Mesenchymal stem cell (in vitro differentiated cells and primary cell): ENCODE measurements around the gene ACOX3.

ENCODE experiments used
- DNase-seq: peaks from one replicate; pipeline ENCODE4 v3.0.0-alpha.2; 2013
- H2AFZ ChIP-seq: one replicate; pipeline ENCODE4 v1.6.1; 2013; ENCODE audit warnings: low read depth, mild to moderate bottlenecking, control low read depth, inconsistent platforms, low read length, moderate library complexity
- H2AK5ac ChIP-seq: 2 replicates; pipeline ENCODE4 v1.6.1; 2013; ENCODE audit warnings: low read length, moderate library complexity, mild to moderate bottlenecking, inconsistent platforms; ENCODE audit not compliant: severe bottlenecking
- H2BK120ac ChIP-seq: one replicate; pipeline ENCODE4 v1.6.1; 2013; ENCODE audit warnings: low read depth, mild to moderate bottlenecking, inconsistent platforms, low read length, moderate library complexity
- H2BK12ac ChIP-seq, 2 experiments: one replicate each; pipeline ENCODE4 v1.6.1; 2013; ENCODE audit warnings: inconsistent platforms in 2 of 2, low read length in 2 of 2, mild to moderate bottlenecking in 2 of 2, moderate library complexity in 2 of 2, control low read depth in 1 of 2
- H2BK15ac ChIP-seq: one replicate; pipeline ENCODE4 v1.6.1; 2013; ENCODE audit warnings: mild to moderate bottlenecking, low read depth, inconsistent platforms; ENCODE audit not compliant: poor library complexity, severe bottlenecking
- H2BK5ac ChIP-seq: 2 replicates; pipeline ENCODE4 v1.6.1; 2013; ENCODE audit warnings: low read depth, mild to moderate bottlenecking, low read length, control low read depth, inconsistent platforms; ENCODE audit not compliant: poor library complexity, severe bottlenecking
- H3K14ac ChIP-seq, 2 experiments: one replicate each; pipeline ENCODE4 v1.6.1; 2013; ENCODE audit warnings: inconsistent platforms in 2 of 2, low read length in 2 of 2, control low read depth in 1 of 2, mild to moderate bottlenecking in 1 of 2, moderate library complexity in 1 of 2
- H3K18ac ChIP-seq, 2 experiments: one replicate each; pipeline ENCODE4 v1.6.1; 2013; ENCODE audit warnings: inconsistent platforms in 2 of 2, low read length in 2 of 2, control low read depth in 1 of 2, low read depth in 1 of 2, mild to moderate bottlenecking in 1 of 2
- H3K23ac ChIP-seq, 2 experiments: one replicate each; pipeline ENCODE4 v1.6.1; 2013; ENCODE audit warnings: inconsistent platforms in 2 of 2, low read length in 2 of 2, mild to moderate bottlenecking in 2 of 2, moderate library complexity in 2 of 2, control low read depth in 1 of 2
- H3K27ac ChIP-seq: 2 replicates; pipeline ENCODE4 v1.5.1; 2013; ENCODE audit warnings: mild to moderate bottlenecking, moderate library complexity, low read length, control low read depth, inconsistent platforms; ENCODE audit not compliant: poor library complexity, severe bottlenecking
- H3K27me3 ChIP-seq, 2 experiments: 2 replicates each; pipeline versions ENCODE4 v1.6.1 to v1.7.0; 2013; ENCODE audit warnings: low read length in 2 of 2, mild to moderate bottlenecking in 2 of 2, moderate library complexity in 2 of 2, control low read depth in 1 of 2, inconsistent platforms in 1 of 2; ENCODE audit not compliant: control insufficient read depth in 1 of 2, insufficient read depth in 1 of 2
- H3K36me3 ChIP-seq, 2 experiments: 2 replicates each; pipeline versions ENCODE4 v1.6.1 to v1.7.0; 2013; ENCODE audit warnings: low read length in 2 of 2, control low read depth in 1 of 2, inconsistent platforms in 1 of 2, low read depth in 1 of 2, mild to moderate bottlenecking in 1 of 2; ENCODE audit not compliant: insufficient read depth in 2 of 2, control insufficient read depth in 1 of 2
- H3K4ac ChIP-seq, 2 experiments: one replicate each; pipeline ENCODE4 v1.6.1; 2013; ENCODE audit warnings: inconsistent platforms in 2 of 2, low read length in 2 of 2, mild to moderate bottlenecking in 2 of 2, moderate library complexity in 2 of 2, control low read depth in 1 of 2, low read depth in 1 of 2
- H3K4me1 ChIP-seq: 2 replicates; pipeline ENCODE4 v1.6.1; 2013; ENCODE audit warnings: low read depth, low read length, control low read depth; ENCODE audit not compliant: control insufficient read depth, insufficient read depth
- H3K4me2 ChIP-seq: 2 replicates; pipeline ENCODE4 v1.6.1; 2013; ENCODE audit warnings: low read length, mild to moderate bottlenecking, inconsistent platforms; ENCODE audit not compliant: poor library complexity, severe bottlenecking
- H3K4me3 ChIP-seq, 2 experiments: 2 replicates each; pipeline versions ENCODE4 v1.5.1 to v1.7.0; 2013; ENCODE audit warnings: low read length in 2 of 2, mild to moderate bottlenecking in 2 of 2, control low read depth in 1 of 2, low read depth in 1 of 2; ENCODE audit not compliant: insufficient read depth in 1 of 2
- H3K79me1 ChIP-seq: replicated peaks from 2 replicates; pipeline ENCODE4 v1.6.1; 2013; ENCODE audit warnings: mild to moderate bottlenecking, control low read depth, low read length, inconsistent platforms; ENCODE audit not compliant: poor library complexity, severe bottlenecking
- H3K9ac ChIP-seq: 2 replicates; pipeline ENCODE4 v1.7.0; 2013; ENCODE audit warnings: mild to moderate bottlenecking, low read length, moderate library complexity
- H3K9me3 ChIP-seq: 2 replicates; pipeline ENCODE4 v1.7.0; 2013; ENCODE audit warnings: mild to moderate bottlenecking, low read length; ENCODE audit not compliant: control insufficient read depth
- H4K8ac ChIP-seq: one replicate; pipeline ENCODE4 v1.6.1; 2013; ENCODE audit warnings: inconsistent platforms, mild to moderate bottlenecking, low read length, moderate library complexity
- H4K91ac ChIP-seq: one replicate; pipeline ENCODE4 v1.6.1; 2013; ENCODE audit warnings: mild to moderate bottlenecking, low read length, inconsistent platforms
- WGBS: methylation state at CpG from one replicate; pipeline ENCODE4 v1.1.7; 2013; ENCODE audit warnings: mixed read lengths; 5-methylcytosine and 5-hydroxymethylcytosine counted together

ACOX3 gene

GRCh38 chr4:8467016-8467415, 26.5 kb upstream of the ACOX3 start:
- no peak overlapping the region for H3K23ac ChIP-seq
- H2BK12ac ChIP-seq = no peak overlapping the region
- H3K9me3 ChIP-seq = no peaks in the 10 kb centered on the region
- H2AFZ ChIP-seq = no peak overlapping the region
- H4K91ac ChIP-seq = no peak overlapping the region
- peaks cover 20% of the 10 kb centered on the region for H3K4me1 ChIP-seq
- H3K79me1 ChIP-seq = peaks cover 26% of the 10 kb centered on the region
- no peak overlapping the region for H3K9ac ChIP-seq
- no peak overlapping the region for H3K18ac ChIP-seq
- DNase-seq = no peak
- no peak overlapping the region for H2BK120ac ChIP-seq
- 97% methylated on average over 18 of the region's 18 CpGs for WGBS
- no peaks in the 10 kb centered on the region for H3K27me3 ChIP-seq
- H3K14ac ChIP-seq = no peak overlapping the region
- no peak overlapping the region for H3K4me2 ChIP-seq
- no peak overlapping the region for H2BK5ac ChIP-seq
- no peak overlapping the region for H2AK5ac ChIP-seq
- no peak overlapping the region for H3K4me3 ChIP-seq
- no peak overlapping the region for H4K8ac ChIP-seq
- H2BK15ac ChIP-seq = no peak overlapping the region
- H3K36me3 ChIP-seq = peaks cover 62 to 72% of the 10 kb centered on the region in 2 experiments
- H3K4ac ChIP-seq = no peak overlapping the region
- no peak overlapping the region for H3K27ac ChIP-seq

- Histone ChIP-seq H4K91ac (peak overlapping the region; percentile 64), H3K4me1 (peaks cover 16% of the 10 kb centered on the region), H3K23ac (no peak overlapping the region), H3K27ac (no peak overlapping the region), H3K4me2 (no peak overlapping the region), H3K14ac (no peak overlapping the region), H2BK12ac (no peak overlapping the region), H3K36me3 (peaks cover 65 to 70% of the 10 kb centered on the region in 2 experiments), H2BK15ac (no peak overlapping the region), H3K79me1 (peaks cover 26% of the 10 kb centered on the region), H2AK5ac (no peak overlapping the region), H4K8ac (no peak overlapping the region), H3K4me3 (no peak overlapping the region), H2AFZ (no peak overlapping the region), H3K27me3 (no peaks in the 10 kb centered on the region), H3K4ac (no peak overlapping the region), H2BK5ac (no peak overlapping the region), H3K9ac (no peak overlapping the region), H3K9me3 (no peaks in the 10 kb centered on the region), H2BK120ac (no peak overlapping the region), H3K18ac (no peak overlapping the region)
- no peak for DNase-seq
- WGBS = 91% methylated on average over 31 of the region's 31 CpGs
These were observed 25.4 kb upstream of the ACOX3 start for GRCh38 chr4:8465615-8466611.

GRCh38 chr4:8464381-8464780, 23.9 kb upstream of the ACOX3 start:
- Histone ChIP-seq H2BK120ac (no peak overlapping the region), H4K8ac (no peak overlapping the region), H3K9ac (no peak overlapping the region), H3K4ac (no peak overlapping the region), H3K27ac (no peak overlapping the region), H2BK12ac (no peak overlapping the region), H2AK5ac (no peak overlapping the region), H2BK15ac (no peak overlapping the region), H3K4me2 (no peak overlapping the region), H3K23ac (no peak overlapping the region), H4K91ac (no peak overlapping the region), H2AFZ (no peak overlapping the region), H3K4me1 (peaks cover 20% of the 10 kb centered on the region), H3K79me1 (peaks cover 24% of the 10 kb centered on the region), H3K9me3 (no peaks in the 10 kb centered on the region), H3K27me3 (no peaks in the 10 kb centered on the region), H3K14ac (no peak overlapping the region), H3K36me3 (peaks cover 59 to 76% of the 10 kb centered on the region in 2 experiments), H2BK5ac (no peak overlapping the region), H3K4me3 (no peak overlapping the region), H3K18ac (no peak overlapping the region)
- WGBS = 94% methylated on average over 12 of the region's 14 CpGs
- DNase-seq = no peak

GRCh38 chr4:8463811-8464210, 23.3 kb upstream of the ACOX3 start:
- Histone ChIP-seq H2BK12ac (no peak overlapping the region), H2BK5ac (no peak overlapping the region), H3K79me1 (peaks cover 27% of the 10 kb centered on the region), H3K4ac (no peak overlapping the region), H2BK15ac (no peak overlapping the region), H3K27me3 (no peaks in the 10 kb centered on the region), H3K14ac (no peak overlapping the region), H3K18ac (no peak overlapping the region), H3K4me3 (no peak overlapping the region), H4K91ac (no peak overlapping the region), H3K4me2 (no peak overlapping the region), H4K8ac (no peak overlapping the region), H2AFZ (no peak overlapping the region), H3K27ac (no peak overlapping the region), H3K9ac (no peak overlapping the region), H3K36me3 (peaks cover 56 to 79% of the 10 kb centered on the region in 2 experiments), H3K23ac (no peak overlapping the region), H2AK5ac (no peak overlapping the region), H2BK120ac (no peak overlapping the region), H3K4me1 (peaks cover 14% of the 10 kb centered on the region), H3K9me3 (no peaks in the 10 kb centered on the region)
- WGBS = 99% methylated on average over 8 of the region's 9 CpGs
- no peak for DNase-seq
